DMS 273 (cell line): ENCODE measurements around the gene ELK3.
"Not testable (repeated sequence)": the region's sequence is repeated elsewhere in the genome, so short reads cannot be mapped to it uniquely, and the experiment has no call there.

Source experiments
- DNase-seq: peaks from one replicate; lab custom pipeline; 2025; ENCODE audit not compliant: unreplicated experiment; lab: John Stamatoyannopoulos, UW

Gene ELK3

GRCh38 chr12:96303653-96304052 lies 109.5 kb downstream of the ELK3 start:
- no peak for DNase-seq

GRCh38 chr12:96305665-96306064 lies 111.5 kb downstream of the ELK3 start:
- DNase-seq, result no peak

- no peak for DNase-seq
Measured at GRCh38 chr12:96308881-96309280, 114.7 kb downstream of the ELK3 start.

GRCh38 chr12:96310067-96310466 lies 115.9 kb downstream of the ELK3 start:
- DNase-seq, result no peak

GRCh38 chr12:96311191-96311590 lies 117.0 kb downstream of the ELK3 start:
- DNase-seq, result no peak

GRCh38 chr12:96313606-96314005 lies 119.4 kb downstream of the ELK3 start:
- DNase-seq, result no peak

- DNase-seq, result no peak
Measured at GRCh38 chr12:96314723-96315122, 120.5 kb downstream of the ELK3 start.

GRCh38 chr12:96315741-96316481 lies 121.7 kb downstream of the ELK3 start:
- DNase-seq, result peak; percentile 34

GRCh38 chr12:96317801-96318200 lies 123.6 kb downstream of the ELK3 start:
- not testable (repeated sequence) for DNase-seq
